Measurements from ENCODE around the gene GRIA2.
A peak's percentile ranks its signal among the peaks of the same experiment; 100 is the strongest.

Gene GRIA2

GRCh38 chr4:157204634-157205244 lies 15.8 kb upstream of the GRIA2 start:
- Histone ChIP-seq H3K9me3 (replicated peaks; ENCODE audit: insufficient read depth, low read length) (no peaks in the 10 kb centered on the region), H3K4me1 (ENCODE audit: low read length) (no peaks in the 10 kb centered on the region), H3K27ac (ENCODE audit: low read length) (no peak overlapping the region), H3K9ac (ENCODE audit: low read length) (no peak overlapping the region), H2AFZ (ENCODE audit: low read length) (peak overlapping the region; percentile 36), H3K9me2 (replicated peaks; ENCODE audit: insufficient read depth, low read length) (no peaks in the 10 kb centered on the region), H3K4me3 (ENCODE audit: low read length) (no peak overlapping the region), H3K4me2 (ENCODE audit: low read depth, low read length) (peak overlapping the region; percentile 23; the same call in 1 of the 2 replicates), H4K20me1 (ENCODE audit: insufficient read depth, low read length) (no peaks in the 10 kb centered on the region), H3K36me3 (replicated peaks; ENCODE audit: insufficient read depth, low read length) (no peaks in the 10 kb centered on the region), H3K27me3 (replicated peaks; ENCODE audit: insufficient read depth, low read length) (no peaks in the 10 kb centered on the region), H3F3A (ENCODE audit: insufficient read depth, low read length) (no peaks in the 10 kb centered on the region), H3K79me2 (ENCODE audit: low read length) (no peaks in the 10 kb centered on the region)
- peak; percentile 70 for TF ChIP-seq CTCF (IDR thresholded peaks at IDR 0.05; ENCODE audit: low read length)
- no peak for TF ChIP-seq EZH2phosphoT487 (IDR thresholded peaks at IDR 0.05; ENCODE audit: low read length)
- DNase-seq, result peak; percentile 52

- Histone ChIP-seq H3K79me2 (ENCODE audit: low read length) (no peaks in the 10 kb centered on the region), H3K27me3 (replicated peaks; ENCODE audit: insufficient read depth, low read length) (no peaks in the 10 kb centered on the region), H3K4me1 (ENCODE audit: low read length) (no peaks in the 10 kb centered on the region), H3K9me3 (replicated peaks; ENCODE audit: insufficient read depth, low read length) (no peaks in the 10 kb centered on the region), H3F3A (ENCODE audit: insufficient read depth, low read length) (no peaks in the 10 kb centered on the region), H2AFZ (ENCODE audit: low read length) (no peak overlapping the region), H4K20me1 (ENCODE audit: insufficient read depth, low read length) (no peaks in the 10 kb centered on the region), H3K36me3 (replicated peaks; ENCODE audit: insufficient read depth, low read length) (no peaks in the 10 kb centered on the region), H3K27ac (ENCODE audit: low read length) (no peak overlapping the region), H3K4me3 (ENCODE audit: low read length) (no peak overlapping the region), H3K9me2 (replicated peaks; ENCODE audit: insufficient read depth, low read length) (no peaks in the 10 kb centered on the region), H3K9ac (ENCODE audit: low read length) (no peak overlapping the region), H3K4me2 (ENCODE audit: low read depth, low read length) (no peak overlapping the region)
- TF ChIP-seq EZH2phosphoT487 (IDR thresholded peaks at IDR 0.05; ENCODE audit: low read length), result no peak
- peak; percentile 56 for TF ChIP-seq CTCF (IDR thresholded peaks at IDR 0.05; ENCODE audit: low read length)
- peak; percentile 19 for DNase-seq
Observed at GRCh38 chr4:157217708-157218107, 2.8 kb upstream of the GRIA2 start.

- Histone ChIP-seq H2AFZ (ENCODE audit: low read length) (no peak overlapping the region), H3F3A (ENCODE audit: insufficient read depth, low read length) (no peaks in the 10 kb centered on the region), H3K4me3 (ENCODE audit: low read length) (no peak overlapping the region), H3K9ac (ENCODE audit: low read length) (no peak overlapping the region), H3K9me3 (replicated peaks; ENCODE audit: insufficient read depth, low read length) (no peaks in the 10 kb centered on the region), H4K20me1 (ENCODE audit: insufficient read depth, low read length) (no peaks in the 10 kb centered on the region), H3K4me1 (ENCODE audit: low read length) (no peaks in the 10 kb centered on the region), H3K27ac (ENCODE audit: low read length) (no peak overlapping the region), H3K4me2 (ENCODE audit: low read depth, low read length) (no peak overlapping the region), H3K79me2 (ENCODE audit: low read length) (no peaks in the 10 kb centered on the region), H3K9me2 (replicated peaks; ENCODE audit: insufficient read depth, low read length) (no peaks in the 10 kb centered on the region), H3K36me3 (replicated peaks; ENCODE audit: insufficient read depth, low read length) (no peaks in the 10 kb centered on the region), H3K27me3 (replicated peaks; ENCODE audit: insufficient read depth, low read length) (no peaks in the 10 kb centered on the region)
- TF ChIP-seq EZH2 (optimal IDR thresholded peaks at IDR 0.05; ENCODE audit: low read depth, low read length), result no peak
- no peak for TF ChIP-seq CTCF (IDR thresholded peaks at IDR 0.05; ENCODE audit: low read length)
- TF ChIP-seq EZH2phosphoT487 (IDR thresholded peaks at IDR 0.05; ENCODE audit: low read length), result no peak
- no peak for DNase-seq
Observed at GRCh38 chr4:157219711-157220370, 687 bp upstream of the GRIA2 start.

All from MM.1S (cell line).